HepG2 (cell line): ENCODE data around the gene PRKCZ. TPM values are rescaled to one million over a fixed set of nuclear protein-coding genes. Genes with fewer than 3 reads are reported as not detected.

Experiments used
- CEBPG ChIP-seq: IDR thresholded peaks from 2 replicates; pipeline ENCODE4 v1.6.1; 2016
- CENPT ChIP-seq: sonication (generic); formaldehyde crosslinking; IDR thresholded peaks from 2 replicates; pipeline ENCODE4 v1.8.0; 2022; ENCODE audit warnings: low read depth, mild to moderate bottlenecking, moderate library complexity, missing genetic modification reagents
- DR1 ChIP-seq: sonication (generic); formaldehyde crosslinking; IDR thresholded peaks from 2 replicates; pipeline ENCODE4 v1.8.0; 2021; ENCODE audit warnings: mild to moderate bottlenecking, missing genetic modification reagents, inconsistent platforms
- GFI1 ChIP-seq: sonication (generic); formaldehyde crosslinking; IDR thresholded peaks from 2 replicates; pipeline ENCODE4 v1.5.0; 2020; ENCODE audit warnings: missing genetic modification reagents, mild to moderate bottlenecking, borderline replicate concordance
- KMT2B ChIP-seq: IDR thresholded peaks from 2 replicates; pipeline ENCODE4 v1.6.1; 2016; ENCODE audit warnings: missing genetic modification reagents, missing compliant biosample characterization
- REL ChIP-seq: sonication (generic); formaldehyde crosslinking; conservative IDR thresholded peaks from 2 replicates; pipeline ENCODE4 v1.8.0; 2022; ENCODE audit warnings: mild to moderate bottlenecking, missing genetic modification reagents, moderate library complexity
- SKIL ChIP-seq: sonication (generic); formaldehyde crosslinking; IDR thresholded peaks from 2 replicates; pipeline ENCODE4 v1.8.0; 2022; ENCODE audit warnings: missing genetic modification reagents, mild to moderate bottlenecking, moderate library complexity, borderline replicate concordance
- TCF7 ChIP-seq: sonication (generic); IDR thresholded peaks from 2 replicates; pipeline ENCODE4 v1.6.1; 2016; ENCODE audit warnings: antibody characterized with exemption, low read depth
- ZFP1 ChIP-seq: IDR thresholded peaks from 2 replicates; pipeline ENCODE4 v1.6.1; 2016
- ZFP36 ChIP-seq: fragments of 150-350 bp; IDR thresholded peaks from 2 replicates; pipeline ENCODE4 v1.6.1; 2018; ENCODE audit warnings: borderline replicate concordance, low read length, low read depth; ENCODE audit not compliant: partially characterized antibody
- ZNF20 ChIP-seq: sonication (generic); formaldehyde crosslinking; IDR thresholded peaks from 2 replicates; pipeline ENCODE4 v1.4.0; 2020; ENCODE audit warnings: mild to moderate bottlenecking, moderate library complexity, missing genetic modification reagents
- ZNF276 ChIP-seq: sonication (generic); formaldehyde crosslinking; IDR thresholded peaks from 2 replicates; pipeline ENCODE4 v1.4.0; 2020; ENCODE audit warnings: mild to moderate bottlenecking, low read depth, missing genetic modification reagents
- ZNF34 ChIP-seq: sonication (generic); formaldehyde crosslinking; IDR thresholded peaks from 2 replicates; pipeline ENCODE4 v1.4.0; 2020; ENCODE audit warnings: mild to moderate bottlenecking, missing genetic modification reagents, borderline replicate concordance
- ZNF362 ChIP-seq: sonication (generic); formaldehyde crosslinking; IDR thresholded peaks from 2 replicates; pipeline ENCODE4 v1.4.0; 2020; ENCODE audit warnings: missing genetic modification reagents, mild to moderate bottlenecking, borderline replicate concordance
- ZNF460 ChIP-seq: sonication (generic); formaldehyde crosslinking; IDR thresholded peaks from 2 replicates; pipeline ENCODE4 v1.5.1; 2020; ENCODE audit warnings: missing genetic modification reagents, mild to moderate bottlenecking, borderline replicate concordance
- ZNF660 ChIP-seq: sonication (generic); formaldehyde crosslinking; IDR thresholded peaks from 2 replicates; pipeline ENCODE4 v1.5.1; 2020; ENCODE audit warnings: mild to moderate bottlenecking, low read depth, missing genetic modification reagents, borderline replicate concordance
- ZNF674 ChIP-seq: sonication (generic); formaldehyde crosslinking; IDR thresholded peaks from 2 replicates; pipeline ENCODE4 v1.5.0; 2020; ENCODE audit warnings: low read depth, mild to moderate bottlenecking, missing genetic modification reagents
- ZNF800 ChIP-seq: sonication (generic); formaldehyde crosslinking; IDR thresholded peaks from 2 replicates; pipeline ENCODE4 v1.4.0; 2020; ENCODE audit warnings: missing genetic modification reagents
- ZSCAN21 ChIP-seq: sonication (generic); formaldehyde crosslinking; IDR thresholded peaks from 2 replicates; pipeline ENCODE4 v1.8.0; 2022; ENCODE audit warnings: mild to moderate bottlenecking, missing genetic modification reagents, moderate library complexity, borderline replicate concordance
- polyA plus RNA-seq, 8 experiments: library from polyadenylated mRNA; depleted of rRNA in 3 of 8; stranded (reverse) in 7 of 8; unstranded in 1 of 8; fragments of >200 nt; fragmentation: Illumina TruSeq in 4 of 8; extraction: Trizol in 4 of 8; gene quantifications; 2 replicates each; pipeline versions ENCODE4 v1.2.1 to v1.2.3, GENCODE V29; 2011 to 2016; ENCODE audit warnings: low read depth in 4 of 8, missing spikeins in 1 of 8, mixed read lengths in 1 of 8; ENCODE audit not compliant: insufficient read depth in 1 of 8
- total RNA-seq, 5 experiments: library from RNA; depleted of rRNA; stranded (reverse); fragments of >200 nt; fragmentation: Illumina TruSeq; extraction: Trizol; gene quantifications; 2 replicates each; pipeline ENCODE4 v1.2.3, GENCODE V29; 2016; ENCODE audit warnings: low read depth in 1 of 5

The PRKCZ gene
- total and polyA plus RNA-seq, 2 of the 13 experiments (the other 11 are each of a cell fraction or from before 2014, with no cell fraction given): 34.7 to 85.2 TPM

- TF ChIP-seq ZNF276 (CRISPR knock-in tag) (no peak), ZNF460 (no peak), KMT2B (CRISPR knock-in tag) (no peak; the same call in 1 of the 2 replicates), ZFP36 (no peak), DR1 (CRISPR knock-in tag) (0 out of 2 replicates have a peak, but pooled peaks have one; percentile 33), ZFP1 (CRISPR knock-in tag) (no peak), ZNF20 (CRISPR knock-in tag) (0 out of 2 replicates have a peak, but pooled peaks have one; percentile 40), SKIL (CRISPR knock-in tag) (peak; percentile 71), ZNF660 (no peak), TCF7 (no peak), CEBPG (CRISPR knock-in tag) (no peak), ZNF34 (CRISPR knock-in tag) (no peak), ZNF362 (CRISPR knock-in tag) (no peak), ZNF674 (CRISPR knock-in tag) (no peak), GFI1 (no peak), ZNF800 (CRISPR knock-in tag) (0 out of 2 replicates have a peak, but pooled peaks have one; percentile 36), REL (CRISPR knock-in tag) (no peak), ZSCAN21 (CRISPR knock-in tag) (0 out of 2 replicates have a peak, but pooled peaks have one; percentile 11), CENPT (CRISPR knock-in tag) (no peak)
Observed at GRCh38 chr1:2046953-2047748, 3.1 kb upstream of the PRKCZ start (continued).
